ENCODE results near the gene ZRANB3.
A peak's percentile ranks its signal among the peaks of the same experiment; 100 is the strongest.
"Not testable (repeated sequence)": the region's sequence is repeated elsewhere in the genome, so short reads cannot be mapped to it uniquely, and the experiment has no call there.

Gene ZRANB3

GRCh38 chr2:135533545-135533944 is 2.5 kb upstream of the ZRANB3 start:
- Histone ChIP-seq H3K36me3 (ENCODE audit: control insufficient read depth, insufficient read depth, low read length) (peaks cover 11% of the 10 kb centered on the region), H3K9me3 (ENCODE audit: control insufficient read depth, low read length) (peaks cover 13% of the 10 kb centered on the region)
- 96 to 97% methylated on average over 13 to 15 of the region's 15 CpGs for WGBS, 2 experiments (ENCODE audit: insufficient coverage in 2 of 2)
- not testable (repeated sequence) for H3K4me3 ChIP-seq (ENCODE audit: extremely low read depth, insufficient read depth, low read length, poor library complexity, severe bottlenecking); H3K27ac ChIP-seq (ENCODE audit: low read depth, low read length, severe bottlenecking); H3K4me1 ChIP-seq (ENCODE audit: control insufficient read depth, insufficient read depth, low read length, poor library complexity, severe bottlenecking)

- no CpG with 5 or more reads among the region's 3 CpGs for WGBS, 2 experiments (ENCODE audit: insufficient coverage in 2 of 2)
- H3K9me3 ChIP-seq (ENCODE audit: control insufficient read depth, low read length): peaks cover 13% of the 10 kb centered on the region
- H3K4me1 ChIP-seq (ENCODE audit: control insufficient read depth, insufficient read depth, low read length, poor library complexity, severe bottlenecking): peaks cover 4% of the 10 kb centered on the region
- peak overlapping the region; percentile 88 for H3K4me3 ChIP-seq (ENCODE audit: extremely low read depth, insufficient read depth, low read length, poor library complexity, severe bottlenecking)
- peaks cover 11% of the 10 kb centered on the region for H3K36me3 ChIP-seq (ENCODE audit: control insufficient read depth, insufficient read depth, low read length)
- no peak overlapping the region for H3K27ac ChIP-seq (ENCODE audit: low read depth, low read length, severe bottlenecking)
Measured at GRCh38 chr2:135532581-135532980, 1.6 kb upstream of the ZRANB3 start.

GRCh38 chr2:135531231-135532197 is 496 bp upstream of the ZRANB3 start, which contains the start of gene R3HDM1:
Gene R3HDM1, plus strand, starts transcription at chr2:135531484. Its CDS starts 73,362 bp downstream, at chr2:135604846.
- Histone ChIP-seq H3K4me3 (ENCODE audit: extremely low read depth, insufficient read depth, low read length, poor library complexity, severe bottlenecking) (peak within 1 kb of the TSS; percentile 88), H3K36me3 (ENCODE audit: control insufficient read depth, insufficient read depth, low read length) (peaks cover 4% of the 10 kb centered on the region), H3K27ac (ENCODE audit: low read depth, low read length, severe bottlenecking) (peak within 1 kb of the TSS; percentile 97), H3K9me3 (ENCODE audit: control insufficient read depth, low read length) (peaks cover 9% of the 10 kb centered on the region), H3K4me1 (ENCODE audit: control insufficient read depth, insufficient read depth, low read length, poor library complexity, severe bottlenecking) (peaks cover 4% of the 10 kb centered on the region)
- WGBS, 2 experiments (ENCODE audit: insufficient coverage in 2 of 2): 0 to 1% methylated on average over 31 to 47 of the region's 75 CpGs

- no peak overlapping the region for H3K27ac ChIP-seq (ENCODE audit: low read depth, low read length, severe bottlenecking)
- no peak overlapping the region for H3K4me3 ChIP-seq (ENCODE audit: extremely low read depth, insufficient read depth, low read length, poor library complexity, severe bottlenecking)
- H3K4me1 ChIP-seq (ENCODE audit: control insufficient read depth, insufficient read depth, low read length, poor library complexity, severe bottlenecking): peaks cover 2% of the 10 kb centered on the region
- 100% methylated on average over 3 of the region's 3 CpGs; no CpG with 5 or more reads in 1 of the 2 experiments for WGBS, 2 experiments (ENCODE audit: insufficient coverage in 2 of 2)
- no peaks in the 10 kb centered on the region for H3K9me3 ChIP-seq (ENCODE audit: control insufficient read depth, low read length)
- no peaks in the 10 kb centered on the region for H3K36me3 ChIP-seq (ENCODE audit: control insufficient read depth, insufficient read depth, low read length)
Measured at GRCh38 chr2:135528006-135528405, 3.0 kb downstream of the ZRANB3 start.

GRCh38 chr2:135525786-135526185 is 5.2 kb downstream of the ZRANB3 start:
- no CpG with 5 or more reads among the region's 1 CpG for WGBS, 2 experiments (ENCODE audit: insufficient coverage in 2 of 2)
- H3K36me3 ChIP-seq (ENCODE audit: control insufficient read depth, insufficient read depth, low read length): peaks cover 9% of the 10 kb centered on the region
- H3K27ac ChIP-seq (ENCODE audit: low read depth, low read length, severe bottlenecking): no peak overlapping the region
- no peaks in the 10 kb centered on the region for H3K9me3 ChIP-seq (ENCODE audit: control insufficient read depth, low read length)
- H3K4me1 ChIP-seq (ENCODE audit: control insufficient read depth, insufficient read depth, low read length, poor library complexity, severe bottlenecking): no peaks in the 10 kb centered on the region
- no peak overlapping the region for H3K4me3 ChIP-seq (ENCODE audit: extremely low read depth, insufficient read depth, low read length, poor library complexity, severe bottlenecking)

- no peak overlapping the region for H3K27ac ChIP-seq (ENCODE audit: low read depth, low read length, severe bottlenecking)
- H3K9me3 ChIP-seq (ENCODE audit: control insufficient read depth, low read length): peaks cover 7% of the 10 kb centered on the region
- H3K4me1 ChIP-seq (ENCODE audit: control insufficient read depth, insufficient read depth, low read length, poor library complexity, severe bottlenecking): no peaks in the 10 kb centered on the region
- 100% methylated on average over 1 of the region's 2 CpGs; no CpG with 5 or more reads in 1 of the 2 experiments for WGBS, 2 experiments (ENCODE audit: insufficient coverage in 2 of 2)
- H3K36me3 ChIP-seq (ENCODE audit: control insufficient read depth, insufficient read depth, low read length): peaks cover 2% of the 10 kb centered on the region
- no peak overlapping the region for H3K4me3 ChIP-seq (ENCODE audit: extremely low read depth, insufficient read depth, low read length, poor library complexity, severe bottlenecking)
Measured at GRCh38 chr2:135512099-135512498, 18.9 kb downstream of the ZRANB3 start.

GRCh38 chr2:135510577-135510976 is 20.4 kb downstream of the ZRANB3 start:
- peaks cover 2% of the 10 kb centered on the region for H3K9me3 ChIP-seq (ENCODE audit: control insufficient read depth, low read length)
- H3K27ac ChIP-seq (ENCODE audit: low read depth, low read length, severe bottlenecking): no peak overlapping the region
- 98 to 100% methylated on average over 4 to 5 of the region's 5 CpGs for WGBS, 2 experiments (ENCODE audit: insufficient coverage in 2 of 2)
- no peak overlapping the region for H3K4me3 ChIP-seq (ENCODE audit: extremely low read depth, insufficient read depth, low read length, poor library complexity, severe bottlenecking)
- H3K4me1 ChIP-seq (ENCODE audit: control insufficient read depth, insufficient read depth, low read length, poor library complexity, severe bottlenecking): no peaks in the 10 kb centered on the region
- no peaks in the 10 kb centered on the region for H3K36me3 ChIP-seq (ENCODE audit: control insufficient read depth, insufficient read depth, low read length)

GRCh38 chr2:135504811-135505210 is 26.2 kb downstream of the ZRANB3 start:
- no peaks in the 10 kb centered on the region for H3K9me3 ChIP-seq (ENCODE audit: control insufficient read depth, low read length)
- no CpG with 5 or more reads among the region's 1 CpG for WGBS, 2 experiments (ENCODE audit: insufficient coverage in 2 of 2)
- H3K4me1 ChIP-seq (ENCODE audit: control insufficient read depth, insufficient read depth, low read length, poor library complexity, severe bottlenecking): no peaks in the 10 kb centered on the region
- no peak overlapping the region for H3K4me3 ChIP-seq (ENCODE audit: extremely low read depth, insufficient read depth, low read length, poor library complexity, severe bottlenecking)
- H3K27ac ChIP-seq (ENCODE audit: low read depth, low read length, severe bottlenecking): no peak overlapping the region
- H3K36me3 ChIP-seq (ENCODE audit: control insufficient read depth, insufficient read depth, low read length): no peaks in the 10 kb centered on the region

- not testable (repeated sequence) for H3K4me3 ChIP-seq (ENCODE audit: extremely low read depth, insufficient read depth, low read length, poor library complexity, severe bottlenecking); H3K36me3 ChIP-seq (ENCODE audit: control insufficient read depth, insufficient read depth, low read length); H3K27ac ChIP-seq (ENCODE audit: low read depth, low read length, severe bottlenecking); H3K9me3 ChIP-seq (ENCODE audit: control insufficient read depth, low read length); H3K4me1 ChIP-seq (ENCODE audit: control insufficient read depth, insufficient read depth, low read length, poor library complexity, severe bottlenecking)
- 93% methylated on average over 5 of the region's 7 CpGs for WGBS, 2 experiments (ENCODE audit: insufficient coverage in 2 of 2)
Measured at GRCh38 chr2:135498588-135498987, 32.4 kb downstream of the ZRANB3 start.

- Histone ChIP-seq H3K4me1 (ENCODE audit: control insufficient read depth, insufficient read depth, low read length, poor library complexity, severe bottlenecking) (no peaks in the 10 kb centered on the region), H3K4me3 (ENCODE audit: extremely low read depth, insufficient read depth, low read length, poor library complexity, severe bottlenecking) (no peak overlapping the region), H3K9me3 (ENCODE audit: control insufficient read depth, low read length) (no peaks in the 10 kb centered on the region), H3K27ac (ENCODE audit: low read depth, low read length, severe bottlenecking) (no peak overlapping the region), H3K36me3 (ENCODE audit: control insufficient read depth, insufficient read depth, low read length) (no peaks in the 10 kb centered on the region)
- WGBS, 2 experiments (ENCODE audit: insufficient coverage in 2 of 2): no CpG with 5 or more reads among the region's 2 CpGs
Measured at GRCh38 chr2:135494917-135495316, 36.1 kb downstream of the ZRANB3 start.

GRCh38 chr2:135494503-135494902 is 36.5 kb downstream of the ZRANB3 start:
- Histone ChIP-seq H3K4me1 (ENCODE audit: control insufficient read depth, insufficient read depth, low read length, poor library complexity, severe bottlenecking) (no peaks in the 10 kb centered on the region), H3K4me3 (ENCODE audit: extremely low read depth, insufficient read depth, low read length, poor library complexity, severe bottlenecking) (no peak overlapping the region), H3K36me3 (ENCODE audit: control insufficient read depth, insufficient read depth, low read length) (no peaks in the 10 kb centered on the region), H3K9me3 (ENCODE audit: control insufficient read depth, low read length) (no peaks in the 10 kb centered on the region), H3K27ac (ENCODE audit: low read depth, low read length, severe bottlenecking) (no peak overlapping the region)
- no CpG with 5 or more reads among the region's 1 CpG for WGBS, 2 experiments (ENCODE audit: insufficient coverage in 2 of 2)

Measured in mesodermal cell (in vitro differentiated cells).